HG03175 (cell line): ENCODE data around the gene LCE1E.

ENCODE experiments used
- ATAC-seq: cut with Tn5 transposase; IDR thresholded peaks from one replicate; pipeline ENCODE4 v1.9.1; 2021; ENCODE audit warnings: mild to moderate bottlenecking, moderate library complexity; ENCODE audit not compliant: unreplicated experiment

The LCE1E gene

GRCh38 chr1:152786077-152786476, at the start of gene LCE1E:
Gene LCE1E (plus strand): TSS chr1:152786257. CDS start chr1:152787300, 1,043 bp downstream.
- no peak for ATAC-seq

- ATAC-seq: no peak
These were observed 48.1 kb upstream of the LCE1E start for GRCh38 chr1:152737997-152738396.

- ATAC-seq: no peak
These were observed 46.2 kb upstream of the LCE1E start for GRCh38 chr1:152739841-152740240.

- no peak for ATAC-seq
These were observed 44.4 kb upstream of the LCE1E start for GRCh38 chr1:152741656-152742055.

GRCh38 chr1:152743371-152744145, 42.5 kb upstream of the LCE1E start:
- no peak for ATAC-seq

GRCh38 chr1:152745289-152745704, 40.8 kb upstream of the LCE1E start:
- ATAC-seq: no peak

- ATAC-seq: no peak
These were observed 40.2 kb upstream of the LCE1E start for GRCh38 chr1:152745765-152746444.

GRCh38 chr1:152747831-152748230, 38.2 kb upstream of the LCE1E start:
- no peak for ATAC-seq

GRCh38 chr1:152752225-152752624, 33.8 kb upstream of the LCE1E start:
- ATAC-seq: no peak

- no peak for ATAC-seq
These were observed 32.5 kb upstream of the LCE1E start for GRCh38 chr1:152753586-152753985.

- ATAC-seq: no peak
These were observed 29.2 kb upstream of the LCE1E start for GRCh38 chr1:152756872-152757271.

GRCh38 chr1:152757747-152758146, 28.3 kb upstream of the LCE1E start, which contains the start of gene KPRP:
Gene KPRP (plus strand): TSS chr1:152758025. CDS start chr1:152759589, 1,564 bp downstream.
- no peak for ATAC-seq

- no peak for ATAC-seq
These were observed 27.4 kb upstream of the LCE1E start for GRCh38 chr1:152758636-152759035.

- ATAC-seq: no peak
These were observed 26.4 kb upstream of the LCE1E start for GRCh38 chr1:152759453-152760173.

GRCh38 chr1:152760551-152761190, 25.4 kb upstream of the LCE1E start:
- no peak for ATAC-seq

- ATAC-seq: no peak
These were observed 24.3 kb upstream of the LCE1E start for GRCh38 chr1:152761609-152762213.

GRCh38 chr1:152768847-152769533, 17.1 kb upstream of the LCE1E start:
- ATAC-seq: no peak

- no peak for ATAC-seq
These were observed 15.6 kb upstream of the LCE1E start for GRCh38 chr1:152770411-152770810.

- no peak for ATAC-seq
These were observed 11.2 kb upstream of the LCE1E start, which contains the start of gene LCE1F for GRCh38 chr1:152774875-152775274. Gene LCE1F (plus strand): TSS chr1:152775140. CDS start chr1:152776372, 1,232 bp downstream.

- no peak for ATAC-seq
These were observed 9.7 kb upstream of the LCE1E start for GRCh38 chr1:152776361-152776760.
